ENCODE data around the gene BCAP29.

The BCAP29 gene

DNA sequence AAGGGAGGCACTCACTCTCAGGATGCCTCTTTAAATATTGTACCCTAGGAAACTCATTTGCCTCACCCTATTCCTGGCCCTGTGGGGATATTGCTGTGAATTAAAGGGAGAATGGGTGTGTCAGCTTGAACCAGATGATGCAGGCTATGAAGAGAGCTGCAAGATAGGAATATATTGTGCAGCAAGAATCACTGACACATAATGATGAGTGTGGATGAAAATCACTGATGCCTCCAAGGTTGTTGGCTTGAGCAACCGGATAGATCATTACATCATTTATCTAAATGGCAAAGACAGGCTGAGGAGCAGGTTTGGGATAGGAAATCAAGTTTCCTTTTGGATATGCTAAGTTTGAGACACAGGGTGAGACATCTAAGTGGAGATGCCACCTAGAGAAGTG is 86.7 kb downstream of the BCAP29 start:
- no peak for DNase-seq (ENCODE audit: low spot score)

DNA sequence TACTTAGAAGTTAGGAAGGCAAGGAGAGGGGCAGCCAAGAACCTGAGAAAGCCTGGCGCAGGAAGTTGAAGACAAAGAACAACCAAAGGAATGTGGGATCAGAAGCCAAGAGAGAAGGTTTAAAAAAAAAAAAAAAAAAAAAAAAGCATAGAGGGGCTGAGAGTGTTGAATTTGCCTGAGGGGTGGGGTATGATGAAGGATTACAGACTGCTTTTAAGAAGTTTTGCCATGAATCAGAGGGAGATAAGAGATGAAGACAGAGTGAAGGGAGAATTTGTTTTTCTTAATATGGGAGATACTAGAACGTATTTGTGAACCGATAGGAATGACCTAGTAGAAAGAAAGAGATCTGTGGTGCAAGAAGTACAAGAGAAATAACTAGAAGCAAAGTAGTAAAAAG is 87.3 kb downstream of the BCAP29 start:
- DNase-seq (ENCODE audit: low spot score) = no peak

DNA sequence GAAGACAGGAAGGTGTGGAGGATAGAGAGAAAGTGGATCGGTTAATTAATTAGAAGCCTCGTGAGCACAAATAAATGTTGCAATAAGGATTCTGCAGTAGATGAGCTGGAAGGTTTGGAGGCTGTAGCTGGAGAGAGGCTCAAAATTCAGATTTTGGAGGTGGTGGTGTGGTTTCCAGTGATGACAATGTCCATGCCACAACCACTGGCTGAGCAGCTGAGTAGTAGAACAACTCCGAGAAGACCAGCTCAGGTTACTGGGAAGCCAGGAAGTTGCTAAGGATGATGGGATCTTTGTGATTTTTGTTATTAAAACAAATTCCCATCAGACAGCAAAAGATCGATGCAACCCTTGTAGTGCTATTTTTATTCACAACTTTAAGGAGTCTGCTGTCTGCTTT is 88.2 kb downstream of the BCAP29 start:
- DNase-seq (ENCODE audit: low spot score) = no peak
